GM20431 (cell line): ENCODE measurements around the gene RAB31.
"Not testable (repeated sequence)": the region's sequence is repeated elsewhere in the genome, so short reads cannot be mapped to it uniquely, and the experiment has no call there.

ENCODE experiments used
- in situ Hi-C: fragments of 300-500 bp; cut with MseI, MboI; formaldehyde crosslinking; loops from one replicate; pipeline ENCODE4 v1.15.0; 2020; ENCODE audit warnings: low sequenced_read_pairs; ENCODE audit not compliant: unreplicated experiment

The RAB31 gene, protein sequence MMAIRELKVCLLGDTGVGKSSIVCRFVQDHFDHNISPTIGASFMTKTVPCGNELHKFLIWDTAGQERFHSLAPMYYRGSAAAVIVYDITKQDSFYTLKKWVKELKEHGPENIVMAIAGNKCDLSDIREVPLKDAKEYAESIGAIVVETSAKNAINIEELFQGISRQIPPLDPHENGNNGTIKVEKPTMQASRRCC

DNA sequence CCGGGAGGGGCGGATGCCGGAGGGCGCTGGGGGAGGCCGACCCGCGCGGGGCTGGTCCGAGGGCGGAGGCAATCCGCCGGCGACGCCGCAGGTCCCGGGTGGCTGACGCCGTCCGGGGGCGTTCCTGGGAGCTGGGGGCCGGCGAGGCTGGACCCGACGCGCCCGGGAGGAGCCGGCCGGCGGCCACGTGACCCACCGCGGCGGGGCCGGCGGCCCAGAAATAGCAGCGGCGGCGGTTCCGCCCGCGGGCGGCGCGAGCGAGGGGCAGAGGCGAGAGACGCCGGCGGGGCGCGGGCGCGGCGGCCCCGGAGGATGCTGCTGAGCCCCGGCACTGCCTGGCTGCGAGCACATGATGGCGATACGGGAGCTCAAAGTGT is at the start of gene RAB31:
TSS of gene RAB31 (plus strand) at position 245 of the 377 bp plus-strand sequence. CDS start at position 350, 105 bp downstream.
- in situ Hi-C loops, result no loop called here

- in situ Hi-C loops, result no loop called here
These were observed 48.4 kb upstream of the RAB31 start for GRCh38 chr18:9659499-9660375.

GRCh38 chr18:9661564-9661963 is 46.5 kb upstream of the RAB31 start:
- in situ Hi-C loops, result no loop called here

DNA sequence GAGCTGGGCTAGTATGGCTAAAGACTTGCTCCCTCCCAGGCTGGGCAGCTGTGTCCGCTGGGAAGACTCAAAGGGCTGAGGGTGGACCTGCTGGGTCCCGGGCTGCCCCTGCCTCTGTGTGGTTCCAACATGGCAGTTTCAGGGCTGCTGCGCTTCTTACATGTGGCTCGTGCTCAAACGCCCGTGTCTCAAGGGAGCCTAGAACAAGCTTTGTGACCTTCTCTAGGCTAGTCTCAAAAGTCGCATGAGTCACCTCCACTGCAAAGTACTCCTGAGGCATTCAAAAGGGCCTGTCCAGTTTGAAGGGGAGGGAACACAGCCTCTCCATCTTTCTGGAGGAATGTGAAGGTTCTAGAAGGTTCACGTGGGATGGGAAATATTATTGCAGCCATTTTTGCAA is 44.7 kb upstream of the RAB31 start:
- in situ Hi-C loops, result no loop called here

DNA sequence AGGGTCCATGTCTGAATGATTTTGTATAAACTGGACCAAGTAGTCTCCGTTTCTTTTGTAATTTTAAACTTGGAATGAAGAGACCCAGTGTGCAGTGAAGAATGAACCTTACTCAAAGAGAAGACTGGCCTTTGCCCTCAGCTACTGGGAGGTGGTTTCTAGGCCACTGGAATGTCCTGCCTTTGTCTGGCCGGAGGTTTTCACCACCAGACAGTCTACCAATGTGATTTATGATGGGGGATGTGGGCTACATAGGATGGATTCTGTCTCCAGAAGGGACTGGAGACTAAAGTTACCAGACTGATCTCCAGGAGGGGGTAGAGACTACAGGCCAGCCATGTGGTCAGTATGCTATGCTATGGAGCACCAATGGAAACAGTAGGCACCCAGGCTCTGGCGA is 42.8 kb upstream of the RAB31 start:
- in situ Hi-C loops, result no loop called here

DNA sequence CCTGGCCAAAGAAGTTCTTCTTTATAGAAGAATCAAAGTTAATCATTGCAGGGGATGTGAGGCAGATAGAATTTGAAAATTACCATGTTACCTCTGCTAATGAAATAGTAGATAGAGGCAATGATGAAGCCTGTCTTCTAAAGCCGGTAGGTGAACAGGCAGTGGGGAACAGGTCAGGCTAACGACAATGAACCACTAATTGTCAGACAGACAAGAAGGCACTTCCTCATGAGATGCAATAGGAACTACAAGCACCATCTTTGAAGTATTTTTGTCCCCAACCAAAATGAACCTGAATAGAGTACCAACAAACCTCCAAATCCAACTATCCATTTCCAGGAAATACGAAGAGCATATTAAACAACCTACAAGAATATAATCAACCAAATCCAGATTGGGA is 41.6 kb upstream of the RAB31 start:
- in situ Hi-C loops, result no loop called here

DNA sequence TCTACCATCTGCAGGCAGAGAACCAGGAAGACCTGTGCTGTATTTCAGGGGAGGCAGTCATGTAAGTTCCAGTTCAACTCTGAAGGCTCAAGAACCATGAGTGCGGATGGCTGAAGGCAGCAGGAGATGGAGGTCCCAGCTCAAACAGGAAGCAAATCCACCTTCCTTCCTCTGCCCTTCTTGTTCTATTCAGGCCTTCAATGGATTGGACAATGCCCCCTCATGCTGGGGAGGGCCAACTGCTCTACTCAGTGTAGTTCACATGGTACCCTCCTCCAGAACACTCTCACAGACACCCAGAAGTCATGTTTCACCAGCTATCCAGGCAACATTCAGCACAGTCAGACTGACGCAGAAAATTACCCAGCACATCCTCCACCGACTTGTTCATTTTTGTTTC is 39.1 kb upstream of the RAB31 start:
- in situ Hi-C loops, result no loop called here

DNA sequence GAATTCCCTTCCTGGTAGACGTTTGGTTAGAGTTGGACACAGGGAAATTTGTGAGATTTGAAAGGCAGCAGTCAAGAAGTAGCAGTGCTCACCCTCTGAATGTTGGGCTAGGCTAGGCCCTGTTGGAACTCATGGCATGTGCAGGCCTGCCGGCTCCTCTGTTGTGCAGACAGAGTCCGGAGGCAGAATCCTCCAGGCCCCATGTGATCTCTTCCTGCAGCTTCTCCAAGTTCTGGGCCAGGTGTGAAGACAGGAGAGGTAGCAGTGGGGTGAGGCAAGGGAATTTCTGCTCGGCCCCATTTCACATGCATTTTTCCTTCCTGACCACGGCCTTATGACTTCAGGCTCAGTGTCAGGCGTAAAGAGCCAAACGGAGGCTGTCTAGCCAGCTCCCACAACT is 36.9 kb upstream of the RAB31 start:
- in situ Hi-C loops, result no loop called here

DNA sequence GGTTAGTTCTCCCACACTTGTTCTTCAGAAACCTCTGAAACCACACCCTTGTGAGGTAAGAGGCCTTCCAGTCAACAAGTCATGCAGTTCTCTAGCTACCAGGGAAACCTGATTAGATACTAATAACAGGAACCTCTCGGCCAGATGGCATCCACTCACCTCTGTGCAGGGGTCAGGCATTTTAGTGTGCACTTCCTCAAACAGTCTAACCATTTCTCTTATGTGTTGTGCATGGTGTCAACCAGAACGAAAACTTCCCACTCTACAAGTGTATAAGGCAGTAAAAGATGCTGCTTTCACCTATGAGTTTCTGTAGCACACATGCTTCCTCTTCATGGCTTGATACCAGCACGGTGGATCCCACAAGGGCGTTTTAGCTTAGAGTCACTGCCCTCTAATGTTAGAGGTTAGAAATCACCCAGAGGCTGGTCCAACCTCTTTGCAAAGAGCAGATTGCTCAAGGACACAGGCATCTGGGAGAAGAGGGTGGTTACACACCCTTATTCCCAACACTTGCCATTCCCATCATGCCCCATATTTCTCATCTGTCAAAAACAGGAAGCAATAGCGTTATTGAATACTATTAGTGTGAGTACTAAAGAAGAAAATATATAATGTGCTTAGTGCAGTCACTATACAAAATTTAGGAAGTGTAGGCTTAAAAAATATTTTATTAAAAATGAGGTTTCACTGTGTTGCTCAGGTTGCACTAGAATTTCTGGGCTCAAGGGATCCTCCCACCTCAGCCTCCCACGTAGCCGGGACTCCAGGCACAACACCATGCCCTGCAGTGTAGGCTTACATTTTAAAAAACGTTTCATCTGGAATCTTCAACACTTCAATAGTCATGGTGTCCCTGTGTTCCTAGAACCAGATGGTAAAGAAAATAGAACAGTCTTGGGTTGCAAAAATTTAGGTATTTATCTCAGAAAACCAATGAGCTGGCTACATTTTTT is 34.5 kb upstream of the RAB31 start:
- in situ Hi-C loops, result no loop called here

DNA sequence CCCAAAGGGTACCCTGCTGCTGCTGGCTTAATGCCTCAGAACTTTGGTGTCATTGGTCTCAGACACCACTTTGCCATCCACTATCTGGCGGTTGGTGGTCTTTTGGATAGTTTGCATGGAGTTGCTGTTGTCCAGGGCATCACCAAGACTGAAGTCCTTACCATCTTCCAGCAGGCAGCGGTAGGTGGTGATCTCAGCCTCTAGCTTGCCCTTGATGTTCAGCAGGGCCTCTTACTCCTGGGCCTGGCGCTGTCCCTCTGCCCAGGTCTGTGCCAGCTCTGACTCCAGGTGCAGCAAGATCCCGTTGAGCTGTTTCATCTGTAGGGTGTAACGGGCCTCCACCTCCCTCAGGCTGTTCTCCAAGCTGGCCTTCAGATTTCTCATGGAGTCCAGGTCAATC is 29.9 kb upstream of the RAB31 start:
- in situ Hi-C loops, result not testable (repeated sequence)

DNA sequence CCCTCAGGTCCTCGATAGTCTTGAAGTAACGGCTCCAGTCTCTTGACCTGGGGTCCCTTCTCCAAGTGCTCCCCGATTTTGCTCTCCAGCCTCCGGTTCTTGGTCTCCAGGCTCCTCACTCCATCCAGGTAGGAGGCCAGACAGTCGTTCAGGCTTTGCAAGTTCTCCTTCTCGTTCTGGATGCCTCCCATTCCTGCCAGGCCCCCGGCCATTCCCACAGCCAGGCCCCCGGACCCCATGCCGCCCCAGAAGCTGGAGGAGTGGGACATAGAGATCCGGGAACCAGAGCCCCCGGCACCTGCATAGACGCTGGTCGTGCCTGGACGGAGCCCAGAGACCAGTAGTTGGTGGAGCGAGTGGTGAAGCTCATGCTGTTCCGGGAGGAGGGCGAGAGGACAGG is 29.0 kb upstream of the RAB31 start:
- in situ Hi-C loops, result no loop called here

- in situ Hi-C loops, result no loop called here
These were observed 26.9 kb upstream of the RAB31 start for GRCh38 chr18:9681217-9681616.

DNA sequence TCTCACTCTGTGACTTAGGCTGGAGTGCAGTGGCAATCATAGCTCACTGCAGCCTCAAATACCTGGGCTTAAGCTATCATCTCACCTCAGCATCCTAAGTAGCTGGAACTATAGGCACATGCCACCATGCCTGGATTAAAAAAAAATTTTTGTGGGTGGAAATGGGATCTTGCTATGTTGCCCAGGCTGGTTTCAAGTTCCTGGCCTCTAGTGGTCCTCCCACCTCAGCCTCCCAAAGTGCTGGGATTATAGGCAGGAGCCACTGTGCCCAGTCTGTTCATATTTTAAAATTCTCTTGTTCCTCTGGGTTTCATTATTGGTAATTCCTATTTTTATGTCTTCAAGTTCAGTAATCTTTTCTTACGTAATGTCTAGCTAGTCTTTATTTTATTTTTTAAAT is 25.5 kb upstream of the RAB31 start:
- in situ Hi-C loops, result no loop called here

DNA sequence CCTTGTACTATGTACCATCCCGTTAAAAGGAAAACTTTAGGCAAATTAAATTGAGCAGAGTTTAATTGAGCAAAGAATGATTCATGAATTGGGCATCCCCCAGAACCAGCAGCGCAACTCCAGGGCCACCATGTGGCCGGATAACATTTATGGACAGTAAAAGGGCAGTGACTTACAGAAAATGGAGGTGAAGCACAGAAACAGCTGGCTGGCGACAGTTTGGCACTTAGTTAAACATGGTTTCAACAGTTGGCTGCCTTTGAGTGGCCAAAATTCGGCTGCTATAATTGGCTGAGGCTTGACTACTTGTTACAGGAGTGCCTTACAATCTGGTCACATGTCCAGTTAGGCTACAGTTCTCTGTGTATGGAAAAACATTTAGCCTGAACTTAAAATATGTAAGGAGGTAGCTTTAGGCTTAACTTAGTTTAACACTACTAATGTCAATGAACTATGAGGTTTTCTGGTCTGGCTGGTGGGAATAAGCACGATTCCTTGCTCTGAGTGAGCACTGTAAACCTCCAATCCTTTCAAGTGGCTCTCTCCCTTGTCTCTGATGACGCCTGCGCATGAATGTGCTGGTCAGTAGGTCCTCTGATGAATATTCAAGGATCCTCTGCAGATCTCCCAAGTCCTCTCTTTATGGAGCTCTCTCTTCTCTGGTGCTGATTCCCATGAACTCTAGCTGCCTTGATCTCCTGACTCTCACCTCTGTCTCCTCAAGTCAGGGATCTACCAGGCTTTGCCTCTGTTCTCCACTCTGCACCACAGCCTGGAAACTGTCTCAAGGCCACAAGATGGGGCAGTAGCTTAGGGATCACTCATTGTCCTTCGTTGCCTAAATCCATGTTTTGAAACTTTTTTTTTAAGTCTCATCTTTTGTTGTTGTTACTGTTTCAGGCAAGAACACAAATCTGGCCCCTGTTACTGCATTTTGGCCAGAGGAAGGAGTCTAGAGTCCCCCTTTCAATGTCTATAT is 24.4 kb upstream of the RAB31 start:
- in situ Hi-C loops, result no loop called here

DNA sequence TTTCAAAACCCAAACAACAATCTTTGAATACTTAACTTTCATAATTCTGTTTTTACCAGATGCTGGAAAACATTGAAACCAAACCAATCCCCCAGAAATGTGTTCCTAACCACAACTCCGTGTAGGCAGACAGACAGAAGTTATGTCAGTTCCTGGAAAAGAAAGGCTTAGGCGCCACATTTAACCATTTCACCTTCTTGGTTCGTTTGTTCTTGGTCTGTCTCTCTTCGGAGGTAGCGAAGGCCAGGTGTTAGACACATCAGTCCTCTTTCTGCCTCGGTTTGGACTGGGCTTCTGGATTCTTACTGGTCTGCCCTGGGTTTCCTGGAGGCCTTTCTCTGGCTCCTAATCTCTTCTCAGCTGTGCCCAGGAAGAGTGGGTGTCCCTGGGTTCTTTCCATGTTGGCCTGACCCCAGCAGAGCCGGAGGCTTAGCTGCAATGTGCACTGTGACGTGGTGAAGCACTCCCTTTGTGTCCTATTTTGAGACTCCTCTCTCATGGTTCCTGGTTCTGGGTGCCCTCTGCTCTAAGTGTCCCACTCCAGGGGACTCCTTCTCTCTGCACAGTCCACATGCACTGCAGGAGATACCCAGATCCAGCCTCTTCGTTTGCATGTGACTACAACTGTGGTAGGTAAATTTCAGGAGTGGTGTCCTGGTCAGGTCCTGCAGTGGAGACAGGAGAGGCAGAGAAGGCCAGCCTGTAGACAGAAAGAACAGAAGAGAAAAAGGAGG is 23.1 kb upstream of the RAB31 start:
- in situ Hi-C loops, result no loop called here

DNA sequence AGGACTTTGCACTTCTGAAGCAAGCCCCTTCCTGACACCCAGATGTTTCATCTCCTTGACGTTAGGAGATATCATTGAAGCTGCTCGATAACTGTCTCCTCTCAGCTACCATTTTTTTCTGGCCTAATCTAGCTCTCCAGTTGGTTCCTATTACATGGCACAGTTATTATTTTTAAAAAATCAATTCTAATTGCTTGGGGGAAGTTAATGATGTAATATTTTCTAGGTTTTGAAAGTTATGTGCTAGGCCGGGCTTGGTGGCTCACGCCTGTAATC is 22.5 kb upstream of the RAB31 start:
- in situ Hi-C loops, result no loop called here

DNA sequence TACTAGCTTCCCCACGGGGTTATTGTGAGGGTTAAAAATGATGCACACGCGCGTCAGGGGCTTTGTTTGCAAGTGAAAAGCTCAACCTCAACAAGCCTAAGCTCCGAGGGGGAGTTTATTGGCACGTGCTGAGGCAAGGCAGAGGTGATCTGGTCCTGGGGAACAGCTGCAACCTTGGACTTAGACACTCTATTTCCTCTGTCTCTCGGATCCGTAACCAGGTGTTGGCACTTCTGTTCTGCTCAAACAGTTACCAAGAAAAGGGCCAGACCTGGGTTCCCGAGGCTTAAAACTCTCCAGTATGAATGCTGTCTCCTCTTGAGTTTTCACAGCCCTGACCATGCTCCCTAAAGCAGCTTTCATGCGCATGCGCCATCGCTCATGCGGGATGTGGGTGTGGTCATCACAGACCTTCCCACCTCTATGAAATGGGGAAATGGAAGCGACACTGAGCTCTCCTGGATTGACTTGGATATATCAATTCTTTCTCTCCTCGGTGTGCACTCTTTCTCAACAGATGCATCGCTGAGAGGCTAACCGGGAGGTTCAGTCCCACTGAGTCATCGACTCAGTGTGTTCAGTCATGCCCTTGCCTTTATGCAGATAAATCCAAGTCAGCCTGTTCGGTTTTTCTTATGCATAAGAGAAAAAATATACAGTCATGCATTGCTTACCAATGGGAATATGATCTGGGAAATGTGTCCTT is 19.9 kb upstream of the RAB31 start:
- in situ Hi-C loops, result no loop called here

DNA sequence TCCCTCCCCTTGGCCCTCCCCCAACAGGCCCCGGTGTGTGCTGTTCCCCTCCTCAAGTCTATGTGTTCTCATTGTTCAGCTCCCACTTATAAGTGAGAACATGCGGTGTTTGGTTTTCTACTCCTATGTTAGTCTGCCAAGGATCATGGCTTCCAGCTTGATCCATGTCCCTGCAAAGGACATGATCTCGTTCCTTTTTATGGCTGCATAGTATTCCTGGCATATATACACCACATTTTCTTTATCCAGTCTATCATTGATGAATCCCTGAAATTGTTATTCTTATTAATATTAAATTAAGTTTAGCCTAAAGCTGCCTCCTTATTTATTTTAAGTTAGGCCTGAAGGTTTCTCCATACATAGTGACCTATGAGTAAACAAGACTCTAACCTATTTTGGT is 18.8 kb upstream of the RAB31 start:
- in situ Hi-C loops, result no loop called here
